ENCODE measurements around the gene LPP.
"Not testable (repeated sequence)": the region's sequence is repeated elsewhere in the genome, so short reads cannot be mapped to it uniquely, and the experiment has no call there.

Gene LPP

DNA sequence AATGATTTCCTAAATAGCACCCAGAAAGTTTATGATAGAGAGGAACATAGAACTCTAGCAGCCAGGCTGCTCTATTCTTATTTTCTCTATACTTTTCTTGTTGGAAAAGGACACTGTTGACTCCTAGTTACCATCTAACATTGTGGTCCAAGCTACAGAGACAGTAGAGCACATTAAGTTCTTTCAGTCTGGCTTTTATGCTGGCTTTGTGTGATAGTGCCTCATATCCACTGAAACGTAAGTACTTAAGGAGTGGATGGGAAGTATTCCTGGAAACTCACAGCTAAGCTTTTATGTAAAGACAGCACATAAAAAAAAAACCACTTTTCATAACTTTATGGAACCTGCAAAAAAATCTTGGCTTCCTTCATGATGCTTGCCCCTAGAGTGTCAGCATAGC lies 537.7 kb downstream of the LPP start:
- no peak overlapping the region for H3K4me3 Mint-ChIP-seq

DNA sequence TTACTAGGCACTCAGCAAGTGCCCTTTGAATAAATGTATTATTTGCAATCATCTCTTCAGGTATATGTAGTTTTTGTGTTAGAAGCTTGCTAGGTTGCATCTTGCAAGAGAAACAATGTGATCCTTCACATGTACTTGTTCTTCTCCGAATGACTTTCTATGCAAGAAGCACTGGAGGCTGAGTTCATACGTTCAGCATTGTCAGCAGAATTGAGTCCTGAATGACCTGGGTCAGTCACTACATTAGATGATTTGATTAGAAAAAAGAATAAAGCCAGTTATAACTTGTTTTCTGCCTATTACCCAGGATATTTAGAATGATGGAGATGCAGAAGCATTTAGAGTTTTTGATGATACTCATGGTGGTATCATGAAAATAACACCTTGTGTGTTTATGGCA lies 538.7 kb downstream of the LPP start:
- ATAC-seq (no peak), DNase-seq (ENCODE audit: low spot score in 2 of 2) (no peak)
- no peak overlapping the region for H3K27ac Mint-ChIP-seq
- H3K36me3 Mint-ChIP-seq: no peaks in the 10 kb centered on the region
- H3K4me3 Mint-ChIP-seq: no peak overlapping the region
- H3K4me1 Mint-ChIP-seq: peaks cover 21% of the 10 kb centered on the region
- H3K9me3 Mint-ChIP-seq: no peaks in the 10 kb centered on the region

More for the DNA sequence above, 537.7 kb downstream of the LPP start:
- H3K9me3 Mint-ChIP-seq: no peaks in the 10 kb centered on the region
- no peaks in the 10 kb centered on the region for H3K36me3 Mint-ChIP-seq
- H3K27ac Mint-ChIP-seq: no peak overlapping the region
- ATAC-seq: no peak
- no peak for DNase-seq (ENCODE audit: low spot score in 2 of 2)
- H3K4me1 Mint-ChIP-seq: peaks cover 31% of the 10 kb centered on the region

DNA sequence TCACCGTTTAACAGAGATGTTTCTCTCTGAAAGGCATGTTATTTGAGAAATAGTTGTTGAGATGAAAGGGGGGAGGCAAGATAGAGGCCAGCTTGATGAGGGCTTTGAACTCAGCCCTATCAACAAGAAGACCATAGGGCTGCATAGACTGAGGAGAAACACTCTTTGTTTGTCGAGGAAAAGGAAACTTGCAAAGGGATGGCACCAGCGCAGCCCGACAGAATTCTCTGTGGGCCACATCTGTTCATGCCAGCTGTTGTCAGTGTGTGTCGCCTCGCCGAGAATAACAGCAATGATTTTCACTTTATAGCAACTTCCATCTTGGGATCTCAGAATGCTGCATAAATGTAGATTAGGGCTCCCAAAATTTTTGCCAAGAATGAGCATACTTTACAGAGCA lies 539.5 kb downstream of the LPP start:
- Mint-ChIP-seq H3K9me3 (no peaks in the 10 kb centered on the region), H3K27ac (no peak overlapping the region), H3K4me3 (no peak overlapping the region), H3K36me3 (no peaks in the 10 kb centered on the region), H3K4me1 (peaks cover 17% of the 10 kb centered on the region)
- DNase-seq (ENCODE audit: low spot score in 2 of 2) (no peak), ATAC-seq (no peak)

DNA sequence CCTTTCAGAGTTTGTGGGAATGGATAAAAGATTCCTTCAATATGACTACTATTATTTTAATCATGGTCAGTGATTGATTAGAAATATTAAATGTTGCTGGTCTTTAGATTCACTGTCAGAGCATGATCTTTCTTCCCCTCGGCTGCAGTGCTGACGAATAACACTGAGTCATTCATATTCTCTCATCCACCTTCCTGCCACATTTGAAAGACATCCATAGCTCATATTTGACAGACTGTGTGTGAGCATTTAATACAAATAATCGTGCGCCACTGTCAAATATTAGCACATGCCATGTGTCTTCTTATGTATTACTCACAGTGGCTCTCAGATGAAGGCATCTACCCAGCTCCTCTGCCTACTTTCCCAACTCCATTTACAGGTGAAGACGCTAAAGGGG lies 541.3 kb downstream of the LPP start:
- Mint-ChIP-seq H3K4me1 (peaks cover 5% of the 10 kb centered on the region), H3K9me3 (no peaks in the 10 kb centered on the region), H3K4me3 (no peak overlapping the region), H3K27ac (no peak overlapping the region), H3K36me3 (no peaks in the 10 kb centered on the region)
- DNase-seq (ENCODE audit: low spot score in 2 of 2) (no peak), ATAC-seq (peak; percentile 51)

DNA sequence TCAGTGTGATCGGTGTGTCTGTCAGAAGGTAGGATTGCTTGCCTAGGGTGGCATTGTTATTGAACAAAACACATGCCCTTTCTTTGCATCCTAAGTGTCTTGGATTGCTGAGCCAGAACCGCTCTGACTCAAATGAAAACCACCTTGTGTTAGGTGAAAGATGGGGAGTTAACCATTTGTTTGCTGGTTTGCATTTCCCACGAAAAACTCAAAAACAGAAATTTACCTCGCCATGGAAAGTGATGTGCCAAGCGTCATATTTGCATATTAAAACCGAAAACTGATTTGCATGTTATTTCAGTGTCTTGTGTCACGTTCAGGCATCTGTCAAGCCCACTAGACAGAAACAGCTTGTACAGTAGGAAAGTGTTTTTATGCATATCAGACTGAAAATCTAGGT lies 543.2 kb downstream of the LPP start:
- peak; percentile 39 for ATAC-seq
- no peaks in the 10 kb centered on the region for H3K36me3 Mint-ChIP-seq
- H3K27ac Mint-ChIP-seq: no peak overlapping the region
- H3K9me3 Mint-ChIP-seq: no peaks in the 10 kb centered on the region
- DNase-seq (ENCODE audit: low spot score in 2 of 2): no peak
- H3K4me1 Mint-ChIP-seq: peaks cover 13% of the 10 kb centered on the region
- H3K4me3 Mint-ChIP-seq: no peak overlapping the region

DNA sequence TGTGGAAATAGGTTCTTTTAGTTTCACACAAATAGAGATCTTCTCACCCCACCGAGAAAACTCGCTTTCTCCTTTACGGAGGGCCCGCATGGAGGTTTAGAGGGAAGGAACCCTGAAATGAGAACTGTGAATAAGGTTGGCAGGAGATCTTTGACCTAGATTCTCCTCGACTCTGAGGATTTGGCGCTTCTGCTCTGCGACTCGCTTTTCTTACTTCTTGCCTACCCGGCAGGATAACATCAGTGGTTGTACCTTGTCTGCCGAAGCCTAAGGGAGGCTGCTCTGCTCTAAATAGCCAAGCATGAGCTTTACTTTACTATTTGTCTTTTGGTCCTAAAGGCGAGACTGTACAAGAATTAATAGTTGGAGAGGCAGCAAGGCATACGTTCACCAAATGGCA lies 544.5 kb downstream of the LPP start:
- Mint-ChIP-seq H3K27ac (no peak overlapping the region), H3K36me3 (no peaks in the 10 kb centered on the region), H3K4me1 (peaks cover 17% of the 10 kb centered on the region), H3K4me3 (no peak overlapping the region), H3K9me3 (no peaks in the 10 kb centered on the region)
- DNase-seq (ENCODE audit: low spot score in 2 of 2) (no peak), ATAC-seq (no peak)

DNA sequence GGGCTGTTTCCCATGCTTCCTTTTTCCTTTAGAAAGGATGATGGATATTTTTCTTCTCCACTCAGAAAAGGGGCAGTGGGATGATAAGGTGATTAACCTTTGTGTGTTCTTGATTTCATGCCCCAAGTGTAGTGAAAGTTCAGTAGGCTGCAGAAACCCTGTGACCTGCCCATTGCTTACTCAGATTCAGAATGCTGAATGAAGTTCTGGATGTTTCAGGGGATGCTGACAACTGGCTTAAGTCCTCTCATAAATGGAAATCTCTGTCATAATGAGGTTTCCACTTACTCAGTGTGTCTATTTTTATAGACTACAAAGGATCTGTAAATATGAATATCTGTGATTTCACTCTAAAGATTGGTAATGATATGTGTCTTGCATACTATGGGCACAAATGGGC lies 546.5 kb downstream of the LPP start:
- Mint-ChIP-seq H3K4me1 (peaks cover 12% of the 10 kb centered on the region), H3K4me3 (no peak overlapping the region), H3K27ac (no peak overlapping the region), H3K36me3 (no peaks in the 10 kb centered on the region), H3K9me3 (no peaks in the 10 kb centered on the region)
- ATAC-seq (peak; percentile 96), DNase-seq (ENCODE audit: low spot score in 2 of 2) (peak in 1 of 2 donors; percentile 55)

DNA sequence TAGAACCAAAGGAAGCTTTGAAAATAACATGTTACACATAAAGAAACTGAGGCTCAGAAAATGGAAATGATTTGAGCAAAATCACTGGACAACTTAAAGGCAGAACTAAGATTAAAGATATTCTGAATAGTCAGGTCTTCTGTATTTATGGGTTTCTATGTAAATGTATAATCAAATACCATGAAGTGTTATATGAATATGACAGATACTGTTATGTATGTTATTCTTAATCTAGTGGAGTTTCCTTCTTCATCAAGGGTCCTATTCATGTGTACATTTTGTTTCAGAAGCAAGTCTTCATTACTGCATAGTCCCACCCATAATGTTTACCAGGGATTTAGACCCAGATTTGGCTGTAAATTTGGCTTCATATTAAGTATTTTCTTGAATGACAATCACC lies 547.0 kb downstream of the LPP start:
- no peak overlapping the region for H3K4me3 Mint-ChIP-seq
- ATAC-seq: peak; percentile 67
- peaks cover 11% of the 10 kb centered on the region for H3K4me1 Mint-ChIP-seq
- DNase-seq (ENCODE audit: low spot score in 2 of 2): no peak
- H3K9me3 Mint-ChIP-seq: no peaks in the 10 kb centered on the region
- H3K27ac Mint-ChIP-seq: no peak overlapping the region
- no peaks in the 10 kb centered on the region for H3K36me3 Mint-ChIP-seq

DNA sequence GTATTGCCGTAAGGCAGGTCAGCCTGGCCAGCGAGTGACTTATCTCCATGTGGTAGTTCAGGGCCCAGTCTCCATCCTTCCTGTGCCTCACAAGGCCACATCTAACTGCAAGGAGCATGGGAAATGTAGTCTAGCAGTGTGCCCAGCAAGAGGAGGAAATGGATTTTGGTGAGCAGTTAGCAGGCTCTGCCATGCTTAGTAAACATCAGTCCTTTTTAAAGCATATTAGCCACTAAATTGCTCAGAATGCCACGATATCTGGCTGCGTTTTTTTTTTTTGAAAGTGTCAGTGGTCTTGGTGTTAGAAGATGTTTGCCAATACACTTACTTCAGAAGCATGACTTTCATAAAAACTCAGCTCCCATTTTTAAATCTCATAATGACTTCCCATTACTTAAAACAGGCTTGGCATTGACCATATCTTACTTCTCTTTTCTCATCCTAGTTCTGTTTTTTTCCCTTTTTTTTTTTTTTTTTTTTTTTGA lies 547.6 kb downstream of the LPP start:
- Mint-ChIP-seq H3K9me3 (no peaks in the 10 kb centered on the region), H3K4me1 (peaks cover 11% of the 10 kb centered on the region), H3K36me3 (no peaks in the 10 kb centered on the region), H3K27ac (peak overlapping the region; percentile 29), H3K4me3 (no peak overlapping the region)
- no peak for ATAC-seq
- DNase-seq (ENCODE audit: low spot score in 2 of 2): no peak

DNA sequence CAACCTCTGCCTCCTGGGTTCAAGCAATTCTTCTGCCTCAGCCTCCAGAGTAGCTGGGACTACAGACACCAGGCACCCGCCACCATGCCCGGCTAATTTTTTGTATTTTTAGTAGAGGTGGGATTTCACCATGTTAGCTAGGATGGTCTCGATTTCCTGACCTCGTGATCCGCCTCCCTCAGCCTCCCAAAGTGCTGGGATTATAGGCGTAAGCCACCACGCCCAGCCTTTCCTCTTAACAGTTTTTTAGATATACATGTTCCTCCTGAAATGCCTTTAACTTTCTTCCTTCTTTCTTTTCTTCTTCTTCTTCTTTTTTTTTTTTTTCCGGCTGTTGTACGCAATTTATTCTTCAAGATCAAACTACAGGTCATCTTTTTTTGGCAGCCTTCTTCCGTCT lies 548.1 kb downstream of the LPP start:
- Mint-ChIP-seq H3K4me1 (peaks cover 11% of the 10 kb centered on the region), H3K27ac (peak overlapping the region; percentile 29)
- DNase-seq (ENCODE audit: low spot score in 2 of 2); ATAC-seq; H3K9me3 Mint-ChIP-seq; H3K4me3 Mint-ChIP-seq; H3K36me3 Mint-ChIP-seq: not testable (repeated sequence)

DNA sequence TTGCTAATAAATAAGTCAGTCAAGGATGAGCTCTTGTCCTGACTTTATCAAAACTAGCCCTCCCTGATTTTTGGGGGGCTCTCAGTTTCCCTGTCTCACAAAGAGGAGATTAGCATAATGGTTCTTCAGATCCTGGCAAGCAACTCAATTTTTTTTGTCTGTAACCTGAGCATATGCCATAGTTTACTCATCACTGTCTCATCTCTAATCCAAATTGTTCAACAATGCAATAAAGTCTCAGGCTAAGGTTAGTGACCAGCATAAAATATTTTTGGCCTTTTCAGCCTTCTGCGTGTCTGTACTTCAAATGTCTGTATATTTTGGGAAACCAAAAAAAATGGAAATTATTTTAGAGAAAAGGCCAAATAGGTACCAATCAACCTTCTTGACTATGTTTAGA lies 552.2 kb downstream of the LPP start:
- ATAC-seq: no peak
- H3K27ac Mint-ChIP-seq: no peak overlapping the region
- no peak for DNase-seq (ENCODE audit: low spot score in 2 of 2)

DNA sequence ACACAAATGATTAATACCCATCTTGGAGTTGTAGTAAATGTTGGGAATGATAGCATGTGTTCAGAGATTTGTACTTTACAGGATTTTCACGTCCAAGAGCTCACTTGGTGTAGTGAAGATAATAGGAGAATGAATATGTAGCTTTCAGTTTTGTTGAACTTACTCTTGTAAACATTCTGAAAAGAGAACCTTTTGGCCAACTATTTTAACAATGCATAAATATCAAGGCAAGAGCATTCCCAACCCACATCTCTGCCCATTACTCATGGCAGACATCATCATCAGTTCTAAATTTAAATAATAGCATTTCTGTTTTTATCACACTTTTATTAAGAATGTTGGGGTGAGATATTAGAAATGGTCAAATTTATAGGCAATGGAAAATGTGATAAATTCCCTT lies 552.6 kb downstream of the LPP start:
- Mint-ChIP-seq H3K36me3 (no peaks in the 10 kb centered on the region), H3K4me1 (peaks cover 7% of the 10 kb centered on the region), H3K4me3 (no peak overlapping the region), H3K27ac (no peak overlapping the region), H3K9me3 (no peaks in the 10 kb centered on the region)
- DNase-seq (ENCODE audit: low spot score in 2 of 2) (no peak), ATAC-seq (no peak)

More for the DNA sequence above, 552.2 kb downstream of the LPP start:
- peaks cover 11% of the 10 kb centered on the region for H3K4me1 Mint-ChIP-seq
- no peak overlapping the region for H3K4me3 Mint-ChIP-seq
- no peaks in the 10 kb centered on the region for H3K9me3 Mint-ChIP-seq
- no peaks in the 10 kb centered on the region for H3K36me3 Mint-ChIP-seq

DNA sequence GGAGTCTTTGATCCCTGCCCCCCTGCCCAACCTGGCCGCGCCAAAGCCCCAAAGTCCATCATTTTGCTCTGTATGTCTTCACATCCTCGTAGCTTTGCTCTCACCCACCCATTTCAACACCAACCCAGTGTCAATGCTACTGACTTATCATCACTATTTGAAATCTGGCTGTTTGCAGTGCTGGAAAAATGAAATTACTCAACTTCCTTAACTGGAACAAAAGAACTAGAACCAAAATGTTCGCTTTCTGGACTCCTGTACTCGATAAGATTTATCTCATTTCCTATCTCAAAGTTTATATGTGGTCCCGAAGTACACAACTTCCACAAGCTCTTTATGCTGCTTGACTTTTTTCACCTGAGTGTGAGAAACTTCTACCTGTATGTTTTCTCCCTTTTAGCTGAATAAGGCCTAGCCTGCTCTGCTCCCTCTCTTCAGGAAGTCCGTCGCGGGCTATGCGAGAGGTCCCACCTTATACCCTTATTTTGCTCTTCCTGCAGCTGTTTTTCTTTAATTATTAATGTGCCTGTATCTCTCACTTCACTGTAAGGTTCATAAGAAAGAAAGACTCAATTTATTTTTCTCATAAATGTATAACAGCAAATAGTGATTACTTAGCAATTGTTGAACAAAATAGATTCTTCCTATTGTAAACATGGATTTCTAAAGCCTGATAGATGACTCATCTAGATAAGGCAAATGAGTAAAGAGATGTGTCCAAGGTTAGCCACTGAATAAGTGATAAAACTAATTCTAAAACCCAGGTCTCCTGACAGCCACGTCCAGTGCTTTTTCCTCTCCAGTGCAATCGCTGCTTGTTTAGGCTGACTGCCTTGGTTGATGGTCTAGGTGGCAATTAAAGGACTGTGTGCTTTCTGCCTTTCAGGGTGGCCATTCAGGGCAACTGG lies 553.7 kb downstream of the LPP start:
- ATAC-seq (no peak), DNase-seq (ENCODE audit: low spot score in 2 of 2) (no peak)
- Mint-ChIP-seq H3K27ac (no peak overlapping the region), H3K36me3 (no peaks in the 10 kb centered on the region), H3K9me3 (no peaks in the 10 kb centered on the region), H3K4me3 (no peak overlapping the region), H3K4me1 (no peaks in the 10 kb centered on the region)

DNA sequence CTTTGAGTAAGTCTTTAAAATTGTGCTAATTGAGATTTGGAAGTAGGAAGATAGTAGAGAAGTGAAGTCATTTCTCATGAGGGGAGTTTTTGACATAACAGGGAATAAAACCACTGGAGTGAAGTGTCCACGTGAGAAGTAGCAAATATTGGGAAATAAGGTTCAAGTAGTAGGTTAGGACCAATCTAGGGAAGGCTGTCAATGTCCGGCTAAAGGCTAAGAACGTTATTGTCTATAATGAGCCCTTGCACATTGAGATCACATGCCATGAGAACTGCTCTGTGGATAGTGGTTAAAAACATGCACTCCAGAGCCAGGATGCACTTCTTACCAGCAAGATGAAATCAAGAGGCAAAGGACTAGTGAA lies 557.9 kb downstream of the LPP start:
- Mint-ChIP-seq H3K4me3 (no peak overlapping the region), H3K36me3 (no peaks in the 10 kb centered on the region), H3K27ac (no peak overlapping the region), H3K9me3 (no peaks in the 10 kb centered on the region), H3K4me1 (no peaks in the 10 kb centered on the region)
- ATAC-seq (no peak), DNase-seq (ENCODE audit: low spot score in 2 of 2) (no peak)

DNA sequence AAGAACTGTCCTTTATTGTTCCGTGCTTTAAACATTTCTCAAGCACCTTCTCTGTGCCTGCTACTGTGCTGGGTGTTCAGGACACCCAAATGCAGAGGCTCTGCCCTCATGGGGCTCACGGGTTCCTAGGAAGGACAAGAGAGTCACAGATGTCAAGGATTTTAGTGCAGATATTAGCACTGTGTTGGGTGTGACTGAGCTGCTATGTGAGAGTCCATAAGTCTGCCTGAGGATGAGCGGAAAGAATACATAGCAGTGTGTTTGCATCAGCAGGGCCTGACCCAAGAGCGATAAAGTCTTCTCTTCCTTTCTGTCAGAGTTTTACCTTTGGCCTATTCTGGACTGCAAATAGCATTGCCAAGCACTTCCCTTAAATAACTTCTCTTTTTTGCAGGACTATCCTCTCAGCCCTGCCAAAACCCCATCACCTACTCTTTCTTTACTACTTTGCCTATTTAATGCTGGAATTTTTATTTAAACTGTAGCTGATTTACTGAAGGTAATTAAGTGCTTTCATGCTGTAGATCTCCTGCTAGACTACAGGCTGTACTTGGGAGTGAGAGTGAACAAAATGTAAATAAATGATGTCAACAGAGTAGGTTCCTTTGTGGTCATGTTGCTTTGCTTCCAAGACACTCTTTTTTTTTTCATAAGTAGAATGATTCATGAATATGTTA lies 558.4 kb downstream of the LPP start:
- H3K4me3 Mint-ChIP-seq: no peak overlapping the region
- H3K4me1 Mint-ChIP-seq: no peaks in the 10 kb centered on the region
- H3K36me3 Mint-ChIP-seq: no peaks in the 10 kb centered on the region
- H3K27ac Mint-ChIP-seq: no peak overlapping the region
- ATAC-seq (no peak), DNase-seq (ENCODE audit: low spot score in 2 of 2) (no peak)
- no peaks in the 10 kb centered on the region for H3K9me3 Mint-ChIP-seq

DNA sequence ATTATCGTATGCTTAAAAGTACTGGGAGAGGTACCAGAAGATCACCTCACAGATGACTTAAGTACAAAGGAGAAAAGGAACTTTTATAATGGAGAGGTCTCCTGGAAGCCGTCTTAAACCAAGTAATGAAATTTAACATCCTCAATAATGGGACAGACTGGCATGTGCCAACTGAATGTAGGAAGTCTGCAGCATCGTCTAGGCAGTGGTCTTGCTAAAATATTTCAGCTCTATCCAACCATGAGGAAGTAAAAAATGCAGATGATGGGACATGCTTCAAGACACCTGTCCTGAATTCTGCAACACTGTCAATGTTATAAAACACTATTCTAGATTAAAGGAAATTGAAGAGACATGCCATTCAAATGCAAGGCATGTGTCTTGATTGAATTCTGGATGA lies 559.0 kb downstream of the LPP start:
- H3K4me3 Mint-ChIP-seq: no peak overlapping the region
- no peaks in the 10 kb centered on the region for H3K36me3 Mint-ChIP-seq
- H3K4me1 Mint-ChIP-seq: no peaks in the 10 kb centered on the region
- DNase-seq (ENCODE audit: low spot score in 2 of 2) (no peak), ATAC-seq (no peak)
- H3K27ac Mint-ChIP-seq: no peak overlapping the region
- H3K9me3 Mint-ChIP-seq: no peaks in the 10 kb centered on the region
